ENCODE results near the gene PPFIBP1.
"Not testable (repeated sequence)": the region's sequence is repeated elsewhere in the genome, so short reads cannot be mapped to it uniquely, and the experiment has no call there.

The PPFIBP1 gene

GRCh38 chr12:27709932-27710591, 186.1 kb downstream of the PPFIBP1 start:
- DNase-seq (ENCODE audit: low read depth): peak; percentile 61

GRCh38 chr12:27710592-27711316, 186.7 kb downstream of the PPFIBP1 start, which contains the start of gene MRPS35:
TSS of gene MRPS35 (plus strand) at chr12:27710832. CDS start at chr12:27710844, 12 bp downstream.
- peak; percentile 89 for DNase-seq (ENCODE audit: low read depth)

- DNase-seq (ENCODE audit: low read depth): no peak
Measured at GRCh38 chr12:27711317-27711682, 187.3 kb downstream of the PPFIBP1 start.

- DNase-seq (ENCODE audit: low read depth): no peak
Measured at GRCh38 chr12:27711967-27712366, 188.0 kb downstream of the PPFIBP1 start.

GRCh38 chr12:27723212-27723611, 199.2 kb downstream of the PPFIBP1 start:
- no peak for DNase-seq (ENCODE audit: low read depth)

GRCh38 chr12:27730097-27730588, 206.1 kb downstream of the PPFIBP1 start:
- DNase-seq (ENCODE audit: low read depth): no peak

GRCh38 chr12:27732281-27732680, 208.3 kb downstream of the PPFIBP1 start:
- DNase-seq (ENCODE audit: low read depth): no peak

- DNase-seq (ENCODE audit: low read depth): peak; percentile 43
Measured at GRCh38 chr12:27733052-27733656, 209.1 kb downstream of the PPFIBP1 start.

- no peak for DNase-seq (ENCODE audit: low read depth)
Measured at GRCh38 chr12:27733791-27734190, 209.8 kb downstream of the PPFIBP1 start.

- not testable (repeated sequence) for DNase-seq (ENCODE audit: low read depth)
Measured at GRCh38 chr12:27734321-27734720, 210.3 kb downstream of the PPFIBP1 start.

GRCh38 chr12:27743601-27744000, 219.6 kb downstream of the PPFIBP1 start:
- no peak for DNase-seq (ENCODE audit: low read depth)
